ENCODE measurements around the gene ULK4.
"Not testable (repeated sequence)": the region's sequence is repeated elsewhere in the genome, so short reads cannot be mapped to it uniquely, and the experiment has no call there.

The ULK4 gene

GRCh38 chr3:41700155-41700554, 261.7 kb downstream of the ULK4 start:
- Histone ChIP-seq H3K4me3 (ENCODE audit: low read length) (no peak overlapping the region), H3K9ac (ENCODE audit: low read length) (no peak overlapping the region), H3K4me1 (ENCODE audit: control insufficient read depth, low read depth, low read length) (no peaks in the 10 kb centered on the region), H3K36me3 (ENCODE audit: control insufficient read depth, low read depth, low read length) (no peaks in the 10 kb centered on the region), H3K27me3 (ENCODE audit: control insufficient read depth, insufficient read depth, low read length) (no peaks in the 10 kb centered on the region), H3K27ac (ENCODE audit: low read length) (no peak overlapping the region), H3K9me3 (ENCODE audit: control insufficient read depth, low read depth, low read length) (peaks cover 6% of the 10 kb centered on the region)

GRCh38 chr3:41698898-41699297, 263.0 kb downstream of the ULK4 start:
- Histone ChIP-seq H3K4me3 (ENCODE audit: low read length) (no peak overlapping the region), H3K27ac (ENCODE audit: low read length) (no peak overlapping the region), H3K36me3 (ENCODE audit: control insufficient read depth, low read depth, low read length) (no peaks in the 10 kb centered on the region), H3K4me1 (ENCODE audit: control insufficient read depth, low read depth, low read length) (no peaks in the 10 kb centered on the region), H3K27me3 (ENCODE audit: control insufficient read depth, insufficient read depth, low read length) (no peaks in the 10 kb centered on the region), H3K9me3 (ENCODE audit: control insufficient read depth, low read depth, low read length) (peaks cover 6% of the 10 kb centered on the region), H3K9ac (ENCODE audit: low read length) (no peak overlapping the region)

- H3K4me1 ChIP-seq (ENCODE audit: control insufficient read depth, low read depth, low read length) = no peaks in the 10 kb centered on the region
- H3K36me3 ChIP-seq (ENCODE audit: control insufficient read depth, low read depth, low read length) = no peaks in the 10 kb centered on the region
- no peak overlapping the region for H3K4me3 ChIP-seq (ENCODE audit: low read length)
- H3K27ac ChIP-seq (ENCODE audit: low read length) = no peak overlapping the region
- no peak overlapping the region for H3K9ac ChIP-seq (ENCODE audit: low read length)
- H3K27me3 ChIP-seq (ENCODE audit: control insufficient read depth, insufficient read depth, low read length) = no peaks in the 10 kb centered on the region
- H3K9me3 ChIP-seq (ENCODE audit: control insufficient read depth, low read depth, low read length) = peaks cover 6% of the 10 kb centered on the region
Observed at GRCh38 chr3:41697702-41698101, 264.2 kb downstream of the ULK4 start.

GRCh38 chr3:41695806-41696205, 266.1 kb downstream of the ULK4 start:
- H3K4me3 ChIP-seq (ENCODE audit: low read length); H3K9ac ChIP-seq (ENCODE audit: low read length); H3K9me3 ChIP-seq (ENCODE audit: control insufficient read depth, low read depth, low read length); H3K4me1 ChIP-seq (ENCODE audit: control insufficient read depth, low read depth, low read length); H3K36me3 ChIP-seq (ENCODE audit: control insufficient read depth, low read depth, low read length); H3K27ac ChIP-seq (ENCODE audit: low read length); H3K27me3 ChIP-seq (ENCODE audit: control insufficient read depth, insufficient read depth, low read length): not testable (repeated sequence)

- Histone ChIP-seq H3K36me3 (ENCODE audit: control insufficient read depth, low read depth, low read length) (no peaks in the 10 kb centered on the region), H3K4me1 (ENCODE audit: control insufficient read depth, low read depth, low read length) (no peaks in the 10 kb centered on the region), H3K9ac (ENCODE audit: low read length) (no peak overlapping the region), H3K27me3 (ENCODE audit: control insufficient read depth, insufficient read depth, low read length) (no peaks in the 10 kb centered on the region), H3K4me3 (ENCODE audit: low read length) (no peak overlapping the region), H3K9me3 (ENCODE audit: control insufficient read depth, low read depth, low read length) (peaks cover 6% of the 10 kb centered on the region), H3K27ac (ENCODE audit: low read length) (no peak overlapping the region)
Observed at GRCh38 chr3:41693799-41694198, 268.1 kb downstream of the ULK4 start.

GRCh38 chr3:41690766-41691563, 270.9 kb downstream of the ULK4 start:
- Histone ChIP-seq H3K36me3 (ENCODE audit: control insufficient read depth, low read depth, low read length) (no peaks in the 10 kb centered on the region), H3K27ac (ENCODE audit: low read length) (no peak overlapping the region), H3K9me3 (ENCODE audit: control insufficient read depth, low read depth, low read length) (no peaks in the 10 kb centered on the region), H3K9ac (ENCODE audit: low read length) (no peak overlapping the region), H3K27me3 (ENCODE audit: control insufficient read depth, insufficient read depth, low read length) (no peaks in the 10 kb centered on the region), H3K4me1 (ENCODE audit: control insufficient read depth, low read depth, low read length) (no peaks in the 10 kb centered on the region), H3K4me3 (ENCODE audit: low read length) (no peak overlapping the region)

GRCh38 chr3:41688595-41689380, 273.1 kb downstream of the ULK4 start:
- Histone ChIP-seq H3K27me3 (ENCODE audit: control insufficient read depth, insufficient read depth, low read length) (no peaks in the 10 kb centered on the region), H3K4me1 (ENCODE audit: control insufficient read depth, low read depth, low read length) (no peaks in the 10 kb centered on the region), H3K9me3 (ENCODE audit: control insufficient read depth, low read depth, low read length) (no peaks in the 10 kb centered on the region), H3K36me3 (ENCODE audit: control insufficient read depth, low read depth, low read length) (no peaks in the 10 kb centered on the region), H3K9ac (ENCODE audit: low read length) (no peak overlapping the region), H3K4me3 (ENCODE audit: low read length) (no peak overlapping the region), H3K27ac (ENCODE audit: low read length) (no peak overlapping the region)

- peaks cover 9% of the 10 kb centered on the region for H3K4me1 ChIP-seq (ENCODE audit: control insufficient read depth, low read depth, low read length)
- no peak overlapping the region for H3K27ac ChIP-seq (ENCODE audit: low read length)
- no peaks in the 10 kb centered on the region for H3K36me3 ChIP-seq (ENCODE audit: control insufficient read depth, low read depth, low read length)
- H3K9me3 ChIP-seq (ENCODE audit: control insufficient read depth, low read depth, low read length) = no peaks in the 10 kb centered on the region
- H3K27me3 ChIP-seq (ENCODE audit: control insufficient read depth, insufficient read depth, low read length) = no peaks in the 10 kb centered on the region
- H3K9ac ChIP-seq (ENCODE audit: low read length) = no peak overlapping the region
- no peak overlapping the region for H3K4me3 ChIP-seq (ENCODE audit: low read length)
Observed at GRCh38 chr3:41684797-41685735, 276.8 kb downstream of the ULK4 start.

- no peaks in the 10 kb centered on the region for H3K9me3 ChIP-seq (ENCODE audit: control insufficient read depth, low read depth, low read length)
- H3K4me3 ChIP-seq (ENCODE audit: low read length) = no peak overlapping the region
- peaks cover 9% of the 10 kb centered on the region for H3K4me1 ChIP-seq (ENCODE audit: control insufficient read depth, low read depth, low read length)
- no peaks in the 10 kb centered on the region for H3K36me3 ChIP-seq (ENCODE audit: control insufficient read depth, low read depth, low read length)
- no peaks in the 10 kb centered on the region for H3K27me3 ChIP-seq (ENCODE audit: control insufficient read depth, insufficient read depth, low read length)
- H3K27ac ChIP-seq (ENCODE audit: low read length) = no peak overlapping the region
- H3K9ac ChIP-seq (ENCODE audit: low read length) = no peak overlapping the region
Observed at GRCh38 chr3:41683666-41684350, 278.1 kb downstream of the ULK4 start.

- H3K27me3 ChIP-seq (ENCODE audit: control insufficient read depth, insufficient read depth, low read length) = no peaks in the 10 kb centered on the region
- H3K27ac ChIP-seq (ENCODE audit: low read length) = no peak overlapping the region
Observed at GRCh38 chr3:41682996-41683395, 278.9 kb downstream of the ULK4 start.

GRCh38 chr3:41682382-41682781, 279.5 kb downstream of the ULK4 start:
- Histone ChIP-seq H3K9me3 (ENCODE audit: control insufficient read depth, low read depth, low read length) (no peaks in the 10 kb centered on the region), H3K4me1 (ENCODE audit: control insufficient read depth, low read depth, low read length) (peaks cover 9% of the 10 kb centered on the region), H3K27me3 (ENCODE audit: control insufficient read depth, insufficient read depth, low read length) (no peaks in the 10 kb centered on the region), H3K27ac (ENCODE audit: low read length) (no peak overlapping the region), H3K36me3 (ENCODE audit: control insufficient read depth, low read depth, low read length) (no peaks in the 10 kb centered on the region), H3K4me3 (ENCODE audit: low read length) (no peak overlapping the region), H3K9ac (ENCODE audit: low read length) (no peak overlapping the region)

More at GRCh38 chr3:41682996-41683395, 278.9 kb downstream of the ULK4 start:
- Histone ChIP-seq H3K4me1 (ENCODE audit: control insufficient read depth, low read depth, low read length) (peaks cover 9% of the 10 kb centered on the region), H3K4me3 (ENCODE audit: low read length) (no peak overlapping the region), H3K9me3 (ENCODE audit: control insufficient read depth, low read depth, low read length) (no peaks in the 10 kb centered on the region), H3K9ac (ENCODE audit: low read length) (no peak overlapping the region), H3K36me3 (ENCODE audit: control insufficient read depth, low read depth, low read length) (no peaks in the 10 kb centered on the region)

Measured in iPS-18a (cell line).